T-helper 2 cell (primary cell): Measurements from ENCODE around the gene TSN.
A peak's percentile ranks its signal among the peaks of the same experiment; 100 is the strongest.
"Not testable (repeated sequence)": the region's sequence is repeated elsewhere in the genome, so short reads cannot be mapped to it uniquely, and the experiment has no call there.

Source experiments
- DNase-seq, 5 experiments: peaks; one replicate each; pipeline versions ENCODE4 v3.0.0 to v3.0.0-alpha.2; 2012 to 2022
- total RNA-seq, 2 donors: gene quantifications; one replicate each; lab custom pipeline; 2026; lab: John Stamatoyannopoulos, UW

TSN gene
- total RNA-seq = 60.8 to 63.6 reads per million in 2 donors

- DNase-seq = peak; percentile 94 to 99 (median 96)
Observed at GRCh38 chr2:121755237-121756111, at the start of gene TSN. Gene TSN, plus strand, starts transcription at chr2:121755651. Its CDS starts 129 bp downstream, at chr2:121755780.

GRCh38 chr2:121705958-121706357, 49.5 kb upstream of the TSN start:
- no peak for DNase-seq

GRCh38 chr2:121707344-121707919, 48.0 kb upstream of the TSN start:
- DNase-seq = no peak

DNA sequence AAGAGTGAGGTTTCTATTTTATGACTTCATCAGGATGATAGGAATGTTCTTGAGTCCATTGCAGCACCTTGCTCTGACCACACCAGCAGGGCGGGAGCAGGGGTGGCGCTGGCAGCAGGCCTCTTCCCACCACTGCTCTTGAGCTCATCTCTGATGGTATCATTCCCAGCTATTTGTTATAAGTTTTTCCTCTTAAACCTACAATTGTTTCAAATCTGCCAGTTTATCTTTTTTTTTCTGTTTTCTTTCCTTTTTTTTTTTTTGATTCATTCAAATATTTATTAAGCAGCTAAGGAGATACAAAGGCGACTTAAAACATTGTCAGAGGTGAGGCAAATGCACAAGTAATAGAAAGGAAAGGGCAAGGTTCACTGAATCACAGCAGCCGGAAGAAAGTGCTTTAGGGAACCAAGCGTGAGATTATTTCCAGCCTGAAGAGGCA, 47.5 kb upstream of the TSN start:
- no peak for DNase-seq

DNA sequence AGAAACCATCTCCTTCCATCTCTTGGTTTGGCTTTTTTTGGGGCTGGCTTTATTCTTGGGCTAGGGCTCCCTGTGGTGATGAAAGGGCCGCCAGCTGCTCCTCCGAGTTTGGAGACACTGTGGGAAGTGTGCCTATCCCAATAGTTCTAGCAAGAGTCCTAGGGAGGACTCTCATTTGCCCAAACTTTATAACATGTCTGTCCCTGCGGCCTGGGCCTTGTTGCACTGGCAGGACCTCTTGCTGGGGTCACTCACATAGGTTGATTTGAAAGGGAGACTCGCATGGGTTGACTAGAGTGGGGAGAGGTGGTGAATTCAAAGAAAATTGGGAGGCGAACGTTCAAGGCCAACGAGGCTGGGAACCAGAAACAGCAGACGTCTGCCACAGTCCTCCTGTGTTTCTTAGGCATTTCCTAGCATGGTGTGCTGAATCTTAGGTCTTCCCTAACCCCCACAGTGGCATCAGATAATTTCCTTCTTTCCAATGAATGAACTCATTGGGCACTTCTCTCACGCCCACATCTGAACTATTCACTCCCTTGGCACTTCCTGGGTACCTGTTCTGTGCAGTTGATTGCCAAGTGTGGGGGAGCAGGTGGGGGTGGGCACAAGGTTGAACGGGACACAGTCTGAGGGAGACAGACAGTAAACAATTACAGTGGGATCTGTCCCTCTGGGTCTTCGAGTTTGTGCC, 45.5 kb upstream of the TSN start:
- no peak for DNase-seq

GRCh38 chr2:121710470-121711170, 44.8 kb upstream of the TSN start:
- no peak for DNase-seq

- DNase-seq = not testable (repeated sequence)
Observed at GRCh38 chr2:121711481-121711880, 44.0 kb upstream of the TSN start.

- DNase-seq = no peak
Observed at GRCh38 chr2:121716126-121716525, 39.3 kb upstream of the TSN start.

DNA sequence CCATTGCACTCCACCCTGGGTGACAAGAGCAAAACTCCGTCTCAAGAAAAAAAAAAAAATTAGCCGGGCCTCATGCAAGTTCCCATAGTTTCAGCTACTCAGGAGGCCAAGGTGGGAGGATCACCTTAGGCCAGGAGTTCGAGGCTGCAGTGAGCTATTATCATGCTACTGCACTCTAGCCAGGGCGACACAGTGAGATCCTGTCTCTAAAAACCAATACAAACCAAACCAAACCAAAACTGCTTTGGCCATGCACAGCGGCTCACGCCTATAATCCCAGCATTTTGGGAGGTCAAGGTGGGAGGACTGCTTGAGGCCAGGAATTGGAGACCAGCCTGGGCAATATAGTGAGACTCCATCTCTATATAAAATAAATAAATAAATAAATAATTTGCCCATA, 37.9 kb upstream of the TSN start:
- DNase-seq = no peak

- DNase-seq = no peak
Observed at GRCh38 chr2:121721926-121722325, 33.5 kb upstream of the TSN start.

- peak in 1 of 5 experiments; percentile 61 for DNase-seq
Observed at GRCh38 chr2:121722479-121722878, 33.0 kb upstream of the TSN start.

- DNase-seq = no peak
Observed at GRCh38 chr2:121723316-121723715, 32.1 kb upstream of the TSN start.

DNA sequence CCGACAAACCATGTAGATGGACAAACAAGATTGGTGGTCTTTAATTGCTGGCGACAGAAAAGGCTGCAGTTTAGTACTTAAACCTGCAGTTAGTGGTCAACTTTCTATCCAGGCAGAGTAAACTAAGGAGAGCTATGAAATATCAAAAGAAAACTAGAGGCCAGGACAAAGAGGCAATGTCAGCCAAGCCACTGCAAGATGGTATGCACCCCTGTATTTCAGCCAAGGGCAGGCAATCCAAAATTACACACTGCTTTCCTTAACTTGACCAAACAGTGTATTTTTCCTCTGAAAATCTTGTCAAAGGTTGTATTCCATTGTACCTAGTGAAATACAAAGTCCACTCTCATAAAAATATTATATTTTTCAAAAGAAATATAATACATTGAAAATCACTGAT, 28.1 kb upstream of the TSN start:
- DNase-seq = no peak

- DNase-seq = no peak
Observed at GRCh38 chr2:121727950-121728349, 27.5 kb upstream of the TSN start.

GRCh38 chr2:121731366-121731765, 24.1 kb upstream of the TSN start:
- DNase-seq = no peak

DNA sequence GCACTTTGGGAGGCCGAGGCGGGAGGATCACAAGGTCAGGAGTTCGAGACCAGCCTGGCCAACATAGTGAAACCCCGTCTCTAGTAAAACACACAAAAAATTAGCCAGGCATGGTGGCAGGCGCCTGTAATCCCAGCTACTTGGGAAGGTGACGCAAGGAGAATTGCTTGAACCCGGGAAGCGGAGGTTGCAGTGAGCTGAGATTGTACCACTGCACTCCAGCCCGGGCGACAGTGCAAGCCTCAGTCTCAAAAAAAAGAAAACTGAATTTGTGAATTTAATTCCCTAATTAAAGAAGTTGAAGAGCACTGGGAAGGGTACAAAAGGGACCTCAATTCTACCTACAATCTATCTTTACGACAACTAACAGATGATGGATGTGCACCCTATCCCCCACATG, 20.9 kb upstream of the TSN start:
- not testable (repeated sequence) for DNase-seq

DNA sequence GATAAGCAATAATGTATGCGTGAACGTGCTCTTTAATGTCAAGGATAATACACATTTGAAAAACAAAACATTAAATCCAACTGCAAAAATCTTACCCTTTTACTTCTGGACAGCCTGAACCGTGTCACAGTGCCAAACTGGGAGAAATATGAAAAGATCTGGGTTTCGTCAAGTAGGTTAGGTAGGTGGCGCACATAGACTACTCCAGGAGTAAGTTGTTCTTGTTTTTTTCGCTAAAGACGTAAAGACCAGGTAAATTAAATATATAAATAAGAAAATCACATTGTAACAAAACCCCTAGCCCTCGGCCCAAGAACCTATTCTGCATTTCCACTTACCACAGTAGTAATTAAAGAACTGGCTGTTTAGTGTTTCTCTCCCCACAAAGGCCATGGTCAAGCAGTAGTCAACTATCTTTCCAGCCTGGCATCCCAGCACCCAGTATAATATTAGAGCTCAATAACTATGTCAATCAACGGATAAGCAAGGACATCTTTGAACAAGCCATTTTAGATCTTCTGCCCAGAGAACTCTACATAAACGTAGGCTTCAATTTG, 19.9 kb upstream of the TSN start:
- DNase-seq = peak in 1 of 5 experiments; percentile 52

GRCh38 chr2:121736140-121736461, 19.4 kb upstream of the TSN start:
- no peak for DNase-seq

GRCh38 chr2:121736462-121737336, 18.8 kb upstream of the TSN start, which contains the start of gene NIFK:
Gene NIFK, minus strand, starts transcription at chr2:121736875. Its CDS starts 25 bp downstream, at chr2:121736850.
- DNase-seq = peak; percentile 98 to 100 (median 100)

DNA sequence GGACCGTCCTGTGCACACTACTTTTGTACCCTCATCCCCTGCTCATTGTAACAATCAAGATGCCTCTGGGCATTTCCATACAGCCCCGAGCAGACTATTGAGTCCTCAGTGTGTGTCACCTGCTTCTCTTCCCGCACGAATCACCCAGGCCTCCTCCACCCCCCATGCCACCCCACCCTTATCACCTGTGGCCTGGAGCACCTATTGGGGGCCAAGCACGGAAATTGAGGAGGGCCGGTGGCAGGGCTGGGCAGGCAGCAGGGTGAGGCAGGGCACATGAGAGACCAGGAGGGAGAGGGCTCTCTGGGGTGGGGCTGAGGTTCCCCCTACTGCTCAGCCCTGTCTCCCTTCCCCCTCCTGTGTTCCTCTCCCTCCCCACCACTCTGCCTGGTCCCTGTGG, 14.5 kb upstream of the TSN start:
- DNase-seq = no peak

DNA sequence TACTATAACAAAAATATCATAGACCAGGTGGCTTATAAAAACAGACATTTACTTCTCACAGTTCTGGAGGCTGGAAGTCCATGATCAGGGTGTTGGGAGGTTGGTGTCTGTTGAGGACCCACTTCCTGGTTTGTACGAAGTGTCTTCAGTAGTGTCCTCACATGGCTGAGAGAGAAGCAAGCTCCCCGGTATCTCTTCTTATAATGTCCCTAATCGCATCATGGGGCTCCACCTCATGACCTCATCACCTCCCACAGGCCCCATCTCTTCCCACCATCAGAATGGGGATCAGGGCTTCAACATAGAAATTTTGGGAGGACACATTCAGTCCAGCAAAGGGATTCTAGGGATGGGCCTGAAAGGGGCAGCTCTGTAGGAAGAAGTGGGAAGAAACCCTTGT, 14.0 kb upstream of the TSN start:
- DNase-seq = no peak
